ENCODE data around the gene PHACTR3.

DNA sequence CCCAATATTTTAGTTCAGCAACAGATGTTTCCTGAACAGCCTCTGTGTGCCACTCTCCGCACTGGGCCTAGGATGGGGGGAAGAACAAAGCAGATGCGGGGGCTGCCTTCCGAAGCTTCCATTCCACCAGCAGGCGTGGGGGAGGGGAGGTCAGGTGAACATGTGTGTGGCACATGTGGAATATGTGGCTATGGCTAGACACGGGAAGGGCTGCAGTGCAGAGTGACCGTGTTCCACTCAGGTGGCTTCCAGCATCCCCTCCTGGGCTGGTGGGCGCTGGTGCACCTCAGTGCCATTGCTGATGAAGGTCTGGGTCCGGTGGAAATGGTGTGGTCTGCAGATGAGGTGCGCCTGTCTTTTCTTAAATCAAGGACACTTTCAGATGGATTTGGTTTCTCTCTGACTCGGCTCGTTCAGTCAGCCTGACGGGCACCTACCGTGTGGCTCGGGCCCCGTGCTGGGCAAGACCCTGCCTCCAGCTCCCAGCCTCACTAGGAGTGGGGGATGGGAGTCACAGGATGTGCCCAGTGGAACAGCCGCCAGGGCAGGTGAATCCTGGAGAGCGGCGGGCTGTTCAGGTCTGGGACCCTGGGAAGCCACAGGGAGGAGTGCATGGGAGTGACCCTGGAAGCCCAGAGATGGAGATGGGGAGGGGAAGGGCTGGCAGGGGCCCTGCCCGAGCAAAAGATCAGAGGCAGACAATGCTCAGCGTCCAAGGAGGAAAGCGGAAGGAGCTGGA lies 218.1 kb downstream of the PHACTR3 start:
- TF ChIP-seq, protein P1, sequence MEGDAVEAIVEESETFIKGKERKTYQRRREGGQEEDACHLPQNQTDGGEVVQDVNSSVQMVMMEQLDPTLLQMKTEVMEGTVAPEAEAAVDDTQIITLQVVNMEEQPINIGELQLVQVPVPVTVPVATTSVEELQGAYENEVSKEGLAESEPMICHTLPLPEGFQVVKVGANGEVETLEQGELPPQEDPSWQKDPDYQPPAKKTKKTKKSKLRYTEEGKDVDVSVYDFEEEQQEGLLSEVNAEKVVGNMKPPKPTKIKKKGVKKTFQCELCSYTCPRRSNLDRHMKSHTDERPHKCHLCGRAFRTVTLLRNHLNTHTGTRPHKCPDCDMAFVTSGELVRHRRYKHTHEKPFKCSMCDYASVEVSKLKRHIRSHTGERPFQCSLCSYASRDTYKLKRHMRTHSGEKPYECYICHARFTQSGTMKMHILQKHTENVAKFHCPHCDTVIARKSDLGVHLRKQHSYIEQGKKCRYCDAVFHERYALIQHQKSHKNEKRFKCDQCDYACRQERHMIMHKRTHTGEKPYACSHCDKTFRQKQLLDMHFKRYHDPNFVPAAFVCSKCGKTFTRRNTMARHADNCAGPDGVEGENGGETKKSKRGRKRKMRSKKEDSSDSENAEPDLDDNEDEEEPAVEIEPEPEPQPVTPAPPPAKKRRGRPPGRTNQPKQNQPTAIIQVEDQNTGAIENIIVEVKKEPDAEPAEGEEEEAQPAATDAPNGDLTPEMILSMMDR (conservative IDR thresholded peaks at IDR 0.05; ENCODE audit: low read depth, low read length), result no peak
- no peak for TF ChIP-seq EZH2 (IDR thresholded peaks at IDR 0.05; ENCODE audit: low read length, unreplicated experiment)
- no peak for TF ChIP-seq EZH2phosphoT487 (IDR thresholded peaks at IDR 0.05; ENCODE audit: borderline replicate concordance, low read length)
